WI38 (cell line): ENCODE measurements around the gene GSTA5.
"Not testable (repeated sequence)": the region's sequence is repeated elsewhere in the genome, so short reads cannot be mapped to it uniquely, and the experiment has no call there.

ENCODE experiments used
- H3K4me3 ChIP-seq: 2 replicates; pipeline ENCODE4 v1.5.1; 2011; ENCODE audit warnings: low read depth, mild to moderate bottlenecking, control low read depth, low read length
- CTCF ChIP-seq: IDR thresholded peaks from 2 replicates; pipeline ENCODE4 v1.5.1; 2012; ENCODE audit warnings: low read depth, mild to moderate bottlenecking, control low read depth, low read length

The GSTA5 gene

GRCh38 chr6:52826513-52826912 lies 14.1 kb downstream of the GSTA5 start:
- TF ChIP-seq CTCF: no peak
- no peak overlapping the region for H3K4me3 ChIP-seq

- not testable (repeated sequence) for H3K4me3 ChIP-seq
These were observed 14.6 kb downstream of the GSTA5 start for GRCh38 chr6:52825900-52826459.

- H3K4me3 ChIP-seq: not testable (repeated sequence)
These were observed 15.3 kb downstream of the GSTA5 start for GRCh38 chr6:52825270-52825793.

DNA sequence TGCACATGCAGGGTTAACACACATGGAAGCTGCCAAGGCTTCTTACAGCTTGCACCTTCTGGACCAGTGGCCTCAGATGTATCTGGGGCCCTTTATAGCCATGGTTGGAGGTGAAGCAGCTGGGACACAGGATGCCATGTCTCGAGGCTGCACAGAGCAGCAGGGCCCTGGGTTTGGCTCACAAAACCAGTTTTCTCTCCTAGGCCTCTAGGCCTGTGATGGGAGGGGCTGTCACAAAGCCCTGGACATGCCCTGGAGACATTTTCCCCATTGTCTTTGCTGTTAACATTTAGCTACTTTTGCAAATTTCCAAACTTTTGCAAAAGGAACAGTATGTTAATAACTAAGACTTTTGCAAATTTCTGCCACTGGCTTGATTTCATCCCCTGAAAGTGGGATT lies 18.8 kb downstream of the GSTA5 start:
- no peak overlapping the region for H3K4me3 ChIP-seq
- TF ChIP-seq CTCF: no peak

- TF ChIP-seq CTCF: no peak
- H3K4me3 ChIP-seq: no peak overlapping the region
These were observed 20.4 kb downstream of the GSTA5 start for GRCh38 chr6:52820198-52820597.

GRCh38 chr6:52815167-52816092 lies 25.2 kb downstream of the GSTA5 start:
- H3K4me3 ChIP-seq: no peak overlapping the region
- TF ChIP-seq CTCF: peak; percentile 54; the same call in 1 of the 2 replicates

GRCh38 chr6:52814545-52814944 lies 26.1 kb downstream of the GSTA5 start:
- not testable (repeated sequence) for H3K4me3 ChIP-seq

GRCh38 chr6:52809777-52810176 lies 30.8 kb downstream of the GSTA5 start:
- H3K4me3 ChIP-seq: not testable (repeated sequence)

GRCh38 chr6:52808660-52809059 lies 32.0 kb downstream of the GSTA5 start:
- TF ChIP-seq CTCF: no peak
- H3K4me3 ChIP-seq: no peak overlapping the region

- H3K4me3 ChIP-seq: not testable (repeated sequence)
These were observed 36.9 kb downstream of the GSTA5 start, which contains the start of gene GSTA1 for GRCh38 chr6:52803668-52804255. TSS of gene GSTA1 (minus strand) at chr6:52803816. CDS start at chr6:52799267, 4,549 bp downstream.
